GM23338 (cell line): ENCODE data around the gene EHMT2. TPM values are rescaled to one million over a fixed set of nuclear protein-coding genes. Genes with fewer than 3 reads are reported as not detected.

ENCODE experiments used
- ATAC-seq: fragments of 200-7000 bp; cut with Tn5 transposase; 3 replicates; pipeline ENCODE4 v1.9.1; 2020
- DNase-seq: peaks from one replicate; pipeline ENCODE4 v3.0.0-alpha.2; 2015; ENCODE audit warnings: low spot score
- H2AFZ ChIP-seq: fragments of 200-600 bp; sonication (generic); 2 replicates; pipeline ENCODE4 v1.8.0; 2016; ENCODE audit warnings: antibody characterized with exemption, mild to moderate bottlenecking, moderate library complexity
- H3F3A ChIP-seq: fragments of 200-600 bp; sonication (generic); replicated peaks from 2 replicates; pipeline ENCODE4 v1.8.0; 2017; ENCODE audit warnings: antibody characterized with exemption, mixed run types, low read depth
- H3K27ac ChIP-seq: fragments of 200-600 bp; sonication (generic); 2 replicates; pipeline ENCODE4 v1.6.1; 2016; ENCODE audit warnings: low read depth
- H3K27me3 ChIP-seq: fragments of 200-600 bp; sonication (generic); 2 replicates; pipeline ENCODE4 v1.8.0; 2016; ENCODE audit warnings: mild to moderate bottlenecking, mixed run types, moderate library complexity; ENCODE audit not compliant: insufficient read depth
- H3K36me3 ChIP-seq: fragments of 200-600 bp; sonication (generic); 2 replicates; pipeline ENCODE4 v1.8.0; 2016; ENCODE audit warnings: mild to moderate bottlenecking; ENCODE audit not compliant: insufficient read depth
- H3K4me1 ChIP-seq: fragments of 200-600 bp; sonication (generic); 2 replicates; pipeline ENCODE4 v1.8.0; 2016; ENCODE audit warnings: mild to moderate bottlenecking, moderate library complexity; ENCODE audit not compliant: insufficient read depth
- H3K4me2 ChIP-seq: fragments of 200-600 bp; sonication (generic); 2 replicates; pipeline ENCODE4 v1.7.1; 2017; ENCODE audit warnings: mixed run types
- H3K4me3 ChIP-seq: fragments of 200-600 bp; sonication (generic); 2 replicates; pipeline ENCODE4 v1.6.1; 2016; ENCODE audit warnings: mixed run types
- H3K79me2 ChIP-seq: fragments of 200-600 bp; sonication (generic); replicated peaks from 2 replicates; pipeline ENCODE4 v1.8.0; 2017; ENCODE audit warnings: mild to moderate bottlenecking; ENCODE audit not compliant: insufficient read depth
- H3K9me2 ChIP-seq: fragments of 200-600 bp; sonication (generic); 2 replicates; pipeline ENCODE4 v1.8.0; 2017; ENCODE audit not compliant: insufficient read depth
- H4K20me1 ChIP-seq: fragments of 200-600 bp; sonication (generic); replicated peaks from 2 replicates; pipeline ENCODE4 v1.8.0; 2017; ENCODE audit warnings: mild to moderate bottlenecking; ENCODE audit not compliant: insufficient read depth
- H3K27ac Mint-ChIP-seq: 2 replicates; pipeline ENCODE4 v1.8.0; 2020; ENCODE audit warnings: inconsistent platforms, mild to moderate bottlenecking, moderate library complexity, mixed read lengths
- H3K27me3 Mint-ChIP-seq: 3 replicates; pipeline ENCODE4 v1.8.0; 2022; ENCODE audit warnings: low read depth, mild to moderate bottlenecking, moderate library complexity, mixed read lengths, inconsistent platforms; ENCODE audit not compliant: insufficient read depth, poor library complexity
- H3K36me3 Mint-ChIP-seq: 3 replicates; pipeline ENCODE4 v1.8.0; 2021; ENCODE audit warnings: low read depth, mild to moderate bottlenecking, inconsistent platforms, moderate library complexity, mixed read lengths
- H3K4me1 Mint-ChIP-seq: 3 replicates; pipeline ENCODE4 v1.8.0; 2020; ENCODE audit warnings: mild to moderate bottlenecking, inconsistent platforms, mixed read lengths
- H3K4me3 Mint-ChIP-seq: 3 replicates; pipeline ENCODE4 v1.8.0; 2021; ENCODE audit warnings: moderate library complexity, mild to moderate bottlenecking, inconsistent platforms, mixed read lengths
- H3K9me3 Mint-ChIP-seq: 3 replicates; pipeline ENCODE4 v1.8.0; 2020; ENCODE audit warnings: moderate library complexity, mild to moderate bottlenecking, inconsistent platforms, mixed read lengths
- EZH2 ChIP-seq: fragments of 200-600 bp; sonication (generic); IDR thresholded peaks from one replicate; pipeline ENCODE4 v1.8.0; 2017; ENCODE audit warnings: antibody characterized with exemption, mild to moderate bottlenecking, low read depth; ENCODE audit not compliant: unreplicated experiment
- EZH2phosphoT487 ChIP-seq: fragments of 200-600 bp; sonication (generic); IDR thresholded peaks from one replicate; pipeline ENCODE4 v1.8.1; 2018; ENCODE audit warnings: antibody characterized with exemption; ENCODE audit not compliant: unreplicated experiment
- NANOG ChIP-seq: IDR thresholded peaks from 2 replicates; pipeline ENCODE4 v1.6.1; 2016; ENCODE audit warnings: antibody characterized with exemption, borderline replicate concordance
- POLR2AphosphoS5 ChIP-seq: IDR thresholded peaks from 2 replicates; pipeline ENCODE4 v1.6.1; 2016; ENCODE audit warnings: antibody characterized with exemption, low read depth
- ZNF114 ChIP-seq: fragments of 250-450 bp; sonication (Bioruptor Pico); IDR thresholded peaks from 2 replicates; pipeline ENCODE4 v1.5.0; 2020; ENCODE audit warnings: mild to moderate bottlenecking, moderate library complexity
- ZNF331 ChIP-seq: fragments of 250-450 bp; sonication (Bioruptor Pico); IDR thresholded peaks from 2 replicates; pipeline ENCODE4 v1.5.0; 2020; ENCODE audit warnings: low read depth, mild to moderate bottlenecking, moderate library complexity
- polyA plus RNA-seq: library from polyadenylated mRNA; unstranded; fragments of >200 nt; fragmentation: Nextera tagmentation; extraction: Ambion mirVana; gene quantifications from 2 replicates; pipeline ENCODE4 v1.2.1, GENCODE V29; 2016
- total RNA-seq: library from RNA; depleted of rRNA; stranded (reverse); fragments of >200 nt; shearing (Covaris generic); gene quantifications from 2 replicates; pipeline ENCODE4 v1.2.3, GENCODE V29; 2014
- TF ChIP-seq, protein P1 (sequence below): IDR thresholded peaks from 2 replicates; pipeline ENCODE4 v1.6.1; 2016; ENCODE audit warnings: antibody characterized with exemption
- TF ChIP-seq, protein P2 (sequence below), 2 experiments: fragments of 200-600 bp in 1 of 2; sonication (generic) in 1 of 2; conservative IDR thresholded peaks; 2 replicates each; pipeline versions ENCODE4 v1.5.1 to v1.6.1; 2016 to 2017; ENCODE audit warnings: antibody characterized with exemption in 2 of 2, low read depth in 2 of 2, mild to moderate bottlenecking in 2 of 2, moderate library complexity in 1 of 2
- TF ChIP-seq, protein P3 (sequence below): IDR thresholded peaks from one replicate; pipeline ENCODE4 v1.6.1; 2018; ENCODE audit warnings: antibody characterized with exemption; ENCODE audit not compliant: unreplicated experiment

EHMT2 gene
- total and polyA plus RNA-seq, 2 experiments from 2014 or later, result 113 to 193 TPM

DNA sequence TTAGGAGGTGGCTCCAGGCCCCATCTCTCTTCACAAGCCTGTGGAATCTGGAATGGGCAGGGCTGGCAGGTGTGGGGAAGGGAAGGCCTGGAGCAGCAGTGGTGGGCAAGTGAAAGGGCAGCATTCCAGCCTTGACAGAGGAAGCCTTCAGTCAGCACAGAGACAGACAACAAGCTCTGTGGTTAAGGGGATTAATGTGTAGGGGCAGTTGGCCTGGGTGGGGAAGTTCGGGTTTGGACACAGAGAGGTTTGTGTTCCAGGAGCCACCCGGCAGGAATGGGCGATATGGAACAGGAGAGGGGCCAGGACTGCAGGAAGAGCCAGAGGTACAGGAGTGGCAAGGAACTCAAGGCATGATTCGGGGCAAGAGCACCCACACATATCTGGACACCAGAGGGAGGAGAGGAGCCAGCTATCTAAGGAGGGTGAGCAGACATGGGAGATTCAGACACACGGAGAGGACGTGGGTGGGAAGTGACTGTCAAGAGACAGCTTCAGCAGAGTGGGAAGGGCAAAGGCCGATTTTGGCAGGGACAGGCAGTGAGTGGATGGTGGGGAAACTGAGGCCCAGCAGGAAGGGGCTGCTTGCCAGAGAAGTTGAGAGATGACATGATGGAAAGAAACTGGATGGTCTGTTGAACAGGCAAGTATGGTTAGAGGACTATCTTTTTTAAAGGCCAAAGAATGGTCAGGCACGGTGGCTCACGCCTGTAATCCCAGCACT, 16.2 kb downstream of the EHMT2 start:
- no peak overlapping the region for H3K4me3 ChIP-seq
- Mint-ChIP-seq H3K36me3 (peaks cover 69% of the 10 kb centered on the region), H3K9me3 (no peaks in the 10 kb centered on the region; the same call in 2 of the 3 replicates), H3K27ac (no peak overlapping the region), H3K4me1 (peaks cover 8% of the 10 kb centered on the region), H3K4me3 (no peak overlapping the region), H3K27me3 (peaks cover 3% of the 10 kb centered on the region)
- H4K20me1 ChIP-seq, result peaks cover 12% of the 10 kb centered on the region
- no peaks in the 10 kb centered on the region for H3K79me2 ChIP-seq
- peaks cover 4% of the 10 kb centered on the region; the same call in 1 of the 2 replicates for H3K4me1 ChIP-seq
- TF ChIP-seq, protein P1, sequence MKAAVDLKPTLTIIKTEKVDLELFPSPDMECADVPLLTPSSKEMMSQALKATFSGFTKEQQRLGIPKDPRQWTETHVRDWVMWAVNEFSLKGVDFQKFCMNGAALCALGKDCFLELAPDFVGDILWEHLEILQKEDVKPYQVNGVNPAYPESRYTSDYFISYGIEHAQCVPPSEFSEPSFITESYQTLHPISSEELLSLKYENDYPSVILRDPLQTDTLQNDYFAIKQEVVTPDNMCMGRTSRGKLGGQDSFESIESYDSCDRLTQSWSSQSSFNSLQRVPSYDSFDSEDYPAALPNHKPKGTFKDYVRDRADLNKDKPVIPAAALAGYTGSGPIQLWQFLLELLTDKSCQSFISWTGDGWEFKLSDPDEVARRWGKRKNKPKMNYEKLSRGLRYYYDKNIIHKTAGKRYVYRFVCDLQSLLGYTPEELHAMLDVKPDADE, result no peak
- TF ChIP-seq EZH2phosphoT487 (no peak), ZNF114 (CRISPR knock-in tag) (no peak), EZH2 (no peak), POLR2AphosphoS5 (no peak), ZNF331 (CRISPR knock-in tag) (no peak), NANOG (no peak)
- TF ChIP-seq, protein P2, sequence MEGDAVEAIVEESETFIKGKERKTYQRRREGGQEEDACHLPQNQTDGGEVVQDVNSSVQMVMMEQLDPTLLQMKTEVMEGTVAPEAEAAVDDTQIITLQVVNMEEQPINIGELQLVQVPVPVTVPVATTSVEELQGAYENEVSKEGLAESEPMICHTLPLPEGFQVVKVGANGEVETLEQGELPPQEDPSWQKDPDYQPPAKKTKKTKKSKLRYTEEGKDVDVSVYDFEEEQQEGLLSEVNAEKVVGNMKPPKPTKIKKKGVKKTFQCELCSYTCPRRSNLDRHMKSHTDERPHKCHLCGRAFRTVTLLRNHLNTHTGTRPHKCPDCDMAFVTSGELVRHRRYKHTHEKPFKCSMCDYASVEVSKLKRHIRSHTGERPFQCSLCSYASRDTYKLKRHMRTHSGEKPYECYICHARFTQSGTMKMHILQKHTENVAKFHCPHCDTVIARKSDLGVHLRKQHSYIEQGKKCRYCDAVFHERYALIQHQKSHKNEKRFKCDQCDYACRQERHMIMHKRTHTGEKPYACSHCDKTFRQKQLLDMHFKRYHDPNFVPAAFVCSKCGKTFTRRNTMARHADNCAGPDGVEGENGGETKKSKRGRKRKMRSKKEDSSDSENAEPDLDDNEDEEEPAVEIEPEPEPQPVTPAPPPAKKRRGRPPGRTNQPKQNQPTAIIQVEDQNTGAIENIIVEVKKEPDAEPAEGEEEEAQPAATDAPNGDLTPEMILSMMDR (conservative IDR thresholded peaks at IDR 0.05; ENCODE audit: low read depth in 2 of 2), result no peak
- TF ChIP-seq, protein P3, sequence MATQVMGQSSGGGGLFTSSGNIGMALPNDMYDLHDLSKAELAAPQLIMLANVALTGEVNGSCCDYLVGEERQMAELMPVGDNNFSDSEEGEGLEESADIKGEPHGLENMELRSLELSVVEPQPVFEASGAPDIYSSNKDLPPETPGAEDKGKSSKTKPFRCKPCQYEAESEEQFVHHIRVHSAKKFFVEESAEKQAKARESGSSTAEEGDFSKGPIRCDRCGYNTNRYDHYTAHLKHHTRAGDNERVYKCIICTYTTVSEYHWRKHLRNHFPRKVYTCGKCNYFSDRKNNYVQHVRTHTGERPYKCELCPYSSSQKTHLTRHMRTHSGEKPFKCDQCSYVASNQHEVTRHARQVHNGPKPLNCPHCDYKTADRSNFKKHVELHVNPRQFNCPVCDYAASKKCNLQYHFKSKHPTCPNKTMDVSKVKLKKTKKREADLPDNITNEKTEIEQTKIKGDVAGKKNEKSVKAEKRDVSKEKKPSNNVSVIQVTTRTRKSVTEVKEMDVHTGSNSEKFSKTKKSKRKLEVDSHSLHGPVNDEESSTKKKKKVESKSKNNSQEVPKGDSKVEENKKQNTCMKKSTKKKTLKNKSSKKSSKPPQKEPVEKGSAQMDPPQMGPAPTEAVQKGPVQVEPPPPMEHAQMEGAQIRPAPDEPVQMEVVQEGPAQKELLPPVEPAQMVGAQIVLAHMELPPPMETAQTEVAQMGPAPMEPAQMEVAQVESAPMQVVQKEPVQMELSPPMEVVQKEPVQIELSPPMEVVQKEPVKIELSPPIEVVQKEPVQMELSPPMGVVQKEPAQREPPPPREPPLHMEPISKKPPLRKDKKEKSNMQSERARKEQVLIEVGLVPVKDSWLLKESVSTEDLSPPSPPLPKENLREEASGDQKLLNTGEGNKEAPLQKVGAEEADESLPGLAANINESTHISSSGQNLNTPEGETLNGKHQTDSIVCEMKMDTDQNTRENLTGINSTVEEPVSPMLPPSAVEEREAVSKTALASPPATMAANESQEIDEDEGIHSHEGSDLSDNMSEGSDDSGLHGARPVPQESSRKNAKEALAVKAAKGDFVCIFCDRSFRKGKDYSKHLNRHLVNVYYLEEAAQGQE, result no peak
- DNase-seq, result no peak
- H3K27me3 ChIP-seq, result no peaks in the 10 kb centered on the region
- H2AFZ ChIP-seq, result no peak overlapping the region
- no peak overlapping the region for H3K27ac ChIP-seq
- peaks cover 28% of the 10 kb centered on the region for H3K36me3 ChIP-seq
- no peaks in the 10 kb centered on the region for H3K9me2 ChIP-seq
- no peak overlapping the region for H3K4me2 ChIP-seq
- ATAC-seq, result no peak
- H3F3A ChIP-seq, result peaks cover 14% of the 10 kb centered on the region
